Liver (tissue), 9 donors: ENCODE measurements around the gene LCN10. TPM values are rescaled to one million over a fixed set of nuclear protein-coding genes. Genes with fewer than 3 reads are reported as not detected.
A peak's percentile ranks its signal among the peaks of the same experiment; 100 is the strongest.

ENCODE experiments used
- DNase-seq: peaks from one replicate; pipeline ENCODE4 v3.0.0-alpha.2; 2017; ENCODE audit warnings: low spot score
- H3K27ac ChIP-seq, 2 donors: one replicate each; pipeline ENCODE4 v1.7.0; 2013; ENCODE audit warnings: inconsistent platforms in 2 of 2, low read length in 2 of 2, control low read depth in 1 of 2, low read depth in 1 of 2, mild to moderate bottlenecking in 1 of 2
- H3K27me3 ChIP-seq, 4 donors: one replicate each; pipeline versions ENCODE4 v1.6.1 to v1.7.0; 2013; ENCODE audit warnings: low read length in 3 of 4, inconsistent platforms in 1 of 4, mild to moderate bottlenecking in 1 of 4, moderate library complexity in 1 of 4; ENCODE audit not compliant: control insufficient read depth in 4 of 4, insufficient read depth in 4 of 4
- H3K36me3 ChIP-seq, 4 donors: one replicate each; pipeline versions ENCODE4 v1.6.1 to v1.7.0; 2013; ENCODE audit warnings: low read length in 3 of 4, mild to moderate bottlenecking in 3 of 4, low read depth in 1 of 4, moderate library complexity in 1 of 4; ENCODE audit not compliant: control insufficient read depth in 4 of 4, insufficient read depth in 3 of 4
- H3K4me1 ChIP-seq, 4 donors: one replicate each; pipeline versions ENCODE4 v1.6.1 to v1.7.0; 2013; ENCODE audit warnings: low read length in 3 of 4, mild to moderate bottlenecking in 3 of 4, moderate library complexity in 1 of 4; ENCODE audit not compliant: control insufficient read depth in 4 of 4, insufficient read depth in 4 of 4
- H3K4me3 ChIP-seq, 3 donors: one replicate each; pipeline versions ENCODE4 v1.6.1 to v1.7.0; 2013; ENCODE audit warnings: low read length in 3 of 3, control low read depth in 1 of 3, low read depth in 1 of 3, mild to moderate bottlenecking in 1 of 3
- H3K9ac ChIP-seq, 2 donors: one replicate each; pipeline ENCODE4 v1.7.0; 2013; ENCODE audit warnings: low read length in 2 of 2, mild to moderate bottlenecking in 2 of 2, moderate library complexity in 2 of 2, control low read depth in 1 of 2, low read depth in 1 of 2
- H3K9me3 ChIP-seq, 4 donors: one replicate each; pipeline versions ENCODE4 v1.6.1 to v1.7.0; 2013; ENCODE audit warnings: low read length in 3 of 4; ENCODE audit not compliant: control insufficient read depth in 4 of 4
- EGR1 ChIP-seq, 2 donors: IDR thresholded peaks; 2 replicates each; pipeline ENCODE4 v1.6.1; 2016 to 2018; ENCODE audit warnings: antibody characterized with exemption in 2 of 2, low read depth in 2 of 2
- FOXA2 ChIP-seq: IDR thresholded peaks from 2 replicates; pipeline ENCODE4 v1.6.1; 2016; ENCODE audit warnings: antibody characterized with exemption
- GABPA ChIP-seq, 2 donors: IDR thresholded peaks in 1 of 2; conservative IDR thresholded peaks in 1 of 2; 2 replicates each; pipeline ENCODE4 v1.6.1; 2016; ENCODE audit warnings: antibody characterized with exemption in 2 of 2, mild to moderate bottlenecking in 1 of 2, moderate library complexity in 1 of 2
- HNF4A ChIP-seq, 2 donors: conservative IDR thresholded peaks; 2 replicates each; pipeline ENCODE4 v1.6.1; 2016; ENCODE audit warnings: antibody characterized with exemption in 2 of 2, mild to moderate bottlenecking in 2 of 2
- HNF4G ChIP-seq: IDR thresholded peaks from 2 replicates; pipeline ENCODE4 v1.6.1; 2016; ENCODE audit warnings: antibody characterized with exemption
- JUND ChIP-seq, 2 donors: IDR thresholded peaks; 2 replicates each; pipeline ENCODE4 v1.6.1; 2016; ENCODE audit warnings: antibody characterized with exemption in 2 of 2
- NR2F2 ChIP-seq: IDR thresholded peaks from 2 replicates; pipeline ENCODE4 v1.6.1; 2016; ENCODE audit warnings: antibody characterized with exemption
- RAD21 ChIP-seq, 2 donors: IDR thresholded peaks; 2 replicates each; pipeline ENCODE4 v1.6.1; 2016; ENCODE audit warnings: antibody characterized with exemption in 2 of 2, mild to moderate bottlenecking in 2 of 2
- SP1 ChIP-seq: IDR thresholded peaks from 2 replicates; pipeline ENCODE4 v1.6.1; 2018; ENCODE audit warnings: antibody characterized with exemption, mild to moderate bottlenecking
- TAF1 ChIP-seq: conservative IDR thresholded peaks from 2 replicates; pipeline ENCODE4 v1.6.1; 2016; ENCODE audit warnings: antibody characterized with exemption, mild to moderate bottlenecking
- YY1 ChIP-seq: IDR thresholded peaks from 2 replicates; pipeline ENCODE4 v1.6.1; 2016; ENCODE audit warnings: antibody characterized with exemption, mild to moderate bottlenecking
- WGBS: extraction: QIAGEN DNeasy Blood & Tissue Kit; methylation state at CpG from one replicate; pipeline ENCODE4 v1.1.7; 2013; 5-methylcytosine and 5-hydroxymethylcytosine counted together
- polyA plus RNA-seq, 2 donors: library from polyadenylated mRNA; stranded (reverse) in 1 of 2; unstranded in 1 of 2; fragments of 200-250 nt in 1 of 2; fragments of >200 nt in 1 of 2; fragmentation: Nextera tagmentation in 1 of 2; extraction: Ambion mirVana in 1 of 2; gene quantifications; one replicate each; pipeline versions ENCODE4 v1.2.1 to v1.2.3, GENCODE V29; 2013 to 2015
- total RNA-seq, 2 donors: library from RNA; depleted of rRNA; stranded (reverse); fragments of >200 nt; gene quantifications; one replicate each; pipeline ENCODE4 v1.2.3, GENCODE V29; 2014
- TF ChIP-seq, protein P1 (sequence below): IDR thresholded peaks from 2 replicates; pipeline ENCODE4 v1.6.1; 2016; ENCODE audit warnings: antibody characterized with exemption
- TF ChIP-seq, protein P2 (sequence below): IDR thresholded peaks from 2 replicates; pipeline ENCODE4 v1.6.1; 2016; ENCODE audit warnings: antibody characterized with exemption
- TF ChIP-seq, protein P3 (sequence below): fragments of 150-350 bp; IDR thresholded peaks from 2 replicates; pipeline ENCODE4 v1.5.1; 2017; ENCODE audit warnings: improper control_type of control experiment, low read depth, low read length; ENCODE audit not compliant: missing input control
- TF ChIP-seq, protein P4 (sequence below): IDR thresholded peaks from 2 replicates; pipeline ENCODE4 v1.6.1; 2016; ENCODE audit warnings: antibody characterized with exemption
- TF ChIP-seq, protein P5 (sequence below): IDR thresholded peaks from 2 replicates; pipeline ENCODE4 v1.6.1; 2016; ENCODE audit warnings: antibody characterized with exemption, mild to moderate bottlenecking
- donor health status: healthy.
- donor health status: healthy.
- donor health status: healthy.
- donor health status: healthy.
- donor health status: healthy.

LCN10 gene
- total and polyA plus RNA-seq, 4 donors, result 0.08 to 0.14 (median 0.11) TPM

DNA sequence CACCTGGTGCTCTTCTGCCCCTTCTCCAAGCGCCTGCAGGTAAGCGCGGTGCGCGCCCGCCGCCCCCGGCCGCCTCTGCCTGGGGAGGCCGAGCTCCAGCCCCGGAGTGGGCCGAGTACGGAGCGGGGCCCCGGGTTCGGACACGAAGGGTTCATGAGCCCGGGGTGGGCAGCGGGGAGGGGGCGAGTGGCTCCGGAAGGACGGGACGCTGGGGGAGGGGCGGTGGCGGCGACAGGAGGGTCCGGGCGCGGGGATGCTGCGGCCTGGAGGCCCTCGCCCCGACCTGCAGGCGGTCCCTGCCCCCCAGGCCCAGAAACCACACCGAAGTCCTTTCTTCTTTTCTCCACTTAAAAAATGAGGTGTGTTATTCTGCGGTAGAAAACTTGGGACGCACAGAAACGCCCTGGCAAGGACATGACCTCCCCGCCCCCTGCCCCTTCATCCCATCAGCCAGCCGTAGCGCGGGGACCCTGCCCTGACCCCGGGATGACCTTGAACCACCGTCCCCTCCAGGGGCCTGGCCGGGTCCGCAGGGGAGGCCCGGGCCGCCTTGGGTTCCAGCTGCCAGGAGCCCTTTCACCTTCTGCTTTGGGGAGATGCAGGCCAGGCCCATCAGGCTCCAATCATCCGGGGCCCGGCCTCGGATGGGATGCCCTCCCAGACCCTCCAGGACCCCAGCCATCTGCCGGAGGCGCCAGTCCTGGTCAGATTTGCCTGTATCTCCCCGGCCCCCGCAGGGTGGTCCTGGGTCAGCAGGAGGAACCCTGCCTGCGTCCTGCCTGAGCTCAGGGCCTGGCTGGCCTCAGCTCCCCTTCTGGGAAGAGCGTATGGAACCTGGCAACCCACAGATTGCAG, 29.8 kb downstream of the LCN10 start:
- Histone ChIP-seq H3K27ac (peak overlapping the region; percentile 31 to 46), H3K27me3 (no peaks in the 10 kb centered on the region), H3K4me3 (peak overlapping the region in 2 of 3 donors; percentile 38 to 67), H3K9me3 (no peaks in the 10 kb centered on the region), H3K9ac (no peak overlapping the region), H3K4me1 (peaks cover 4 to 17% (median 13%) of the 10 kb centered on the region in 4 donors), H3K36me3 (no peaks in the 10 kb centered on the region)
- TF ChIP-seq NR2F2 (no peak), EGR1 (IDR thresholded peaks at IDR 0.05; ENCODE audit: low read depth in 2 of 2) (no peak), YY1 (no peak), HNF4A (conservative IDR thresholded peaks at IDR 0.05) (no peak), SP1 (no peak), FOXA2 (no peak), TAF1 (no peak), HNF4G (no peak)
- TF ChIP-seq, protein P1, sequence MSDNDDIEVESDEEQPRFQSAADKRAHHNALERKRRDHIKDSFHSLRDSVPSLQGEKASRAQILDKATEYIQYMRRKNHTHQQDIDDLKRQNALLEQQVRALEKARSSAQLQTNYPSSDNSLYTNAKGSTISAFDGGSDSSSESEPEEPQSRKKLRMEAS, result no peak
- TF ChIP-seq, protein P2, sequence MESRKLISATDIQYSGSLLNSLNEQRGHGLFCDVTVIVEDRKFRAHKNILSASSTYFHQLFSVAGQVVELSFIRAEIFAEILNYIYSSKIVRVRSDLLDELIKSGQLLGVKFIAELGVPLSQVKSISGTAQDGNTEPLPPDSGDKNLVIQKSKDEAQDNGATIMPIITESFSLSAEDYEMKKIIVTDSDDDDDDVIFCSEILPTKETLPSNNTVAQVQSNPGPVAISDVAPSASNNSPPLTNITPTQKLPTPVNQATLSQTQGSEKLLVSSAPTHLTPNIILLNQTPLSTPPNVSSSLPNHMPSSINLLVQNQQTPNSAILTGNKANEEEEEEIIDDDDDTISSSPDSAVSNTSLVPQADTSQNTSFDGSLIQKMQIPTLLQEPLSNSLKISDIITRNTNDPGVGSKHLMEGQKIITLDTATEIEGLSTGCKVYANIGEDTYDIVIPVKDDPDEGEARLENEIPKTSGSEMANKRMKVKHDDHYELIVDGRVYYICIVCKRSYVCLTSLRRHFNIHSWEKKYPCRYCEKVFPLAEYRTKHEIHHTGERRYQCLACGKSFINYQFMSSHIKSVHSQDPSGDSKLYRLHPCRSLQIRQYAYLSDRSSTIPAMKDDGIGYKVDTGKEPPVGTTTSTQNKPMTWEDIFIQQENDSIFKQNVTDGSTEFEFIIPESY, result no peak
- TF ChIP-seq, protein P3, sequence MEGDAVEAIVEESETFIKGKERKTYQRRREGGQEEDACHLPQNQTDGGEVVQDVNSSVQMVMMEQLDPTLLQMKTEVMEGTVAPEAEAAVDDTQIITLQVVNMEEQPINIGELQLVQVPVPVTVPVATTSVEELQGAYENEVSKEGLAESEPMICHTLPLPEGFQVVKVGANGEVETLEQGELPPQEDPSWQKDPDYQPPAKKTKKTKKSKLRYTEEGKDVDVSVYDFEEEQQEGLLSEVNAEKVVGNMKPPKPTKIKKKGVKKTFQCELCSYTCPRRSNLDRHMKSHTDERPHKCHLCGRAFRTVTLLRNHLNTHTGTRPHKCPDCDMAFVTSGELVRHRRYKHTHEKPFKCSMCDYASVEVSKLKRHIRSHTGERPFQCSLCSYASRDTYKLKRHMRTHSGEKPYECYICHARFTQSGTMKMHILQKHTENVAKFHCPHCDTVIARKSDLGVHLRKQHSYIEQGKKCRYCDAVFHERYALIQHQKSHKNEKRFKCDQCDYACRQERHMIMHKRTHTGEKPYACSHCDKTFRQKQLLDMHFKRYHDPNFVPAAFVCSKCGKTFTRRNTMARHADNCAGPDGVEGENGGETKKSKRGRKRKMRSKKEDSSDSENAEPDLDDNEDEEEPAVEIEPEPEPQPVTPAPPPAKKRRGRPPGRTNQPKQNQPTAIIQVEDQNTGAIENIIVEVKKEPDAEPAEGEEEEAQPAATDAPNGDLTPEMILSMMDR, result no peak
- TF ChIP-seq, protein P4, sequence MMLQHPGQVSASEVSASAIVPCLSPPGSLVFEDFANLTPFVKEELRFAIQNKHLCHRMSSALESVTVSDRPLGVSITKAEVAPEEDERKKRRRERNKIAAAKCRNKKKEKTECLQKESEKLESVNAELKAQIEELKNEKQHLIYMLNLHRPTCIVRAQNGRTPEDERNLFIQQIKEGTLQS, result no peak
- 10% methylated on average over 56 of the region's 56 CpGs for WGBS
- no peak for DNase-seq

DNA sequence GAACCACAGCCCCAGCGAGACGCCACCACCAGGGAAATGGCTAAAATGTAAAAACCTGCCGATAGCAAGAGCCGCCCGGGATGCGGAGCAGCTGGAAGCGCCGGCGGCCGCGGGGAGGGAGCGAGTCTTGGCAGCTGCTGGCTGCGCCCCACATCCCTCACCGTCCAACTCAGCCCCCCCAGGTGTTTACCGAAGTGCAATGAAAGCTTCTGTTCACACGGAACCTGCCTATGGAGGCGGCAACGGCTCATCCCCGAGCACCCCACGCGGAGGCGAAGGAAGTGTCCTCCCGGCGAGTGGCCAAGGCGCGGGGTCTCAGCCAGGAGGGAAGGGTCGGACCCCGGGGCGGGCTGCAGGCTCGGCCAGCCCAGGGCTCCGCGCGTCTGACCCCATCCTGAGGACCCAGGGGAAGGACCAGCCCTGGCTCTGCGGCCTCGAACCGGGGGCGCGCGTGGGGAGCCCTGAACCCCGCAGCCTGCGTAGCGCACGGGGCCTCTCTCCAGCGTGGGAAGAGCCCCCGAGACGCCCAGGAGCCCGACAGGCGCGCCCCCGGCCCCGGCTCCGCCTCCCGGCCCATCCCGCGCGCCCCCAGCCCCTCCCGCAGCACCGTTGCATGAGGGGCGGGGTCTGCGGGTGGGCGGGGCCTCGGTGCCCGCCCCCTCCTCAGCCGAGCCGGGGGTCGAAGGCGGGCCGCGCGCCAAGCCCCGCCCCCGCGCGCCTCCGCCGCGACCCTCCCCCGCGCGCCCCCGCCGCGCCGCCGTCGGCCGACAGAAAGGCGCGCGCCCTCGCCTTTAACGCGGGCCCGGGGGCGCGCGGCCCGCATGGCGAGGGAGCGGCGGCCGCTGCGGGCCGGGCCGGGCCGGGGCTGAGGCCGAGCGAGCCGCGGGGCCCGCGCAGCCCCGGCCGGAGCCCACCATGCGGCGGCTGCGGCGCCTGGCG, 30.7 kb downstream of the LCN10 start, which contains the start of gene DIPK1B:
Gene DIPK1B (plus strand): TSS at position 822 of the 939 bp plus-strand sequence. CDS start 94 bp downstream, at position 916.
- Histone ChIP-seq H3K4me3 (peak within 1 kb of the TSS in 2 of 3 donors; percentile 38 to 67), H3K4me1 (peaks cover 4 to 17% (median 13%) of the 10 kb centered on the region in 4 donors), H3K27me3 (no peaks in the 10 kb centered on the region), H3K9ac (no peak within 1 kb of the TSS), H3K36me3 (no peaks in the 10 kb centered on the region), H3K27ac (peak within 1 kb of the TSS; percentile 31 to 46), H3K9me3 (no peaks in the 10 kb centered on the region)
- DNase-seq, result no peak
- WGBS, result 8% methylated on average over 119 of the region's 119 CpGs
- TF ChIP-seq HNF4A (conservative IDR thresholded peaks at IDR 0.05), result no peak
- TF ChIP-seq, protein P2, result no peak
- TF ChIP-seq, protein P5, sequence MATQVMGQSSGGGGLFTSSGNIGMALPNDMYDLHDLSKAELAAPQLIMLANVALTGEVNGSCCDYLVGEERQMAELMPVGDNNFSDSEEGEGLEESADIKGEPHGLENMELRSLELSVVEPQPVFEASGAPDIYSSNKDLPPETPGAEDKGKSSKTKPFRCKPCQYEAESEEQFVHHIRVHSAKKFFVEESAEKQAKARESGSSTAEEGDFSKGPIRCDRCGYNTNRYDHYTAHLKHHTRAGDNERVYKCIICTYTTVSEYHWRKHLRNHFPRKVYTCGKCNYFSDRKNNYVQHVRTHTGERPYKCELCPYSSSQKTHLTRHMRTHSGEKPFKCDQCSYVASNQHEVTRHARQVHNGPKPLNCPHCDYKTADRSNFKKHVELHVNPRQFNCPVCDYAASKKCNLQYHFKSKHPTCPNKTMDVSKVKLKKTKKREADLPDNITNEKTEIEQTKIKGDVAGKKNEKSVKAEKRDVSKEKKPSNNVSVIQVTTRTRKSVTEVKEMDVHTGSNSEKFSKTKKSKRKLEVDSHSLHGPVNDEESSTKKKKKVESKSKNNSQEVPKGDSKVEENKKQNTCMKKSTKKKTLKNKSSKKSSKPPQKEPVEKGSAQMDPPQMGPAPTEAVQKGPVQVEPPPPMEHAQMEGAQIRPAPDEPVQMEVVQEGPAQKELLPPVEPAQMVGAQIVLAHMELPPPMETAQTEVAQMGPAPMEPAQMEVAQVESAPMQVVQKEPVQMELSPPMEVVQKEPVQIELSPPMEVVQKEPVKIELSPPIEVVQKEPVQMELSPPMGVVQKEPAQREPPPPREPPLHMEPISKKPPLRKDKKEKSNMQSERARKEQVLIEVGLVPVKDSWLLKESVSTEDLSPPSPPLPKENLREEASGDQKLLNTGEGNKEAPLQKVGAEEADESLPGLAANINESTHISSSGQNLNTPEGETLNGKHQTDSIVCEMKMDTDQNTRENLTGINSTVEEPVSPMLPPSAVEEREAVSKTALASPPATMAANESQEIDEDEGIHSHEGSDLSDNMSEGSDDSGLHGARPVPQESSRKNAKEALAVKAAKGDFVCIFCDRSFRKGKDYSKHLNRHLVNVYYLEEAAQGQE, result no peak
- TF ChIP-seq SP1, result no peak
- TF ChIP-seq RAD21 (IDR thresholded peaks at IDR 0.05), result no peak
- TF ChIP-seq, protein P4, result no peak
- no peak for TF ChIP-seq JUND (IDR thresholded peaks at IDR 0.05)
- no peak for TF ChIP-seq FOXA2
- TF ChIP-seq YY1, result no peak
- no peak for TF ChIP-seq NR2F2
- TF ChIP-seq GABPA (IDR thresholded peaks at IDR 0.05 in 1 of 2, conservative IDR thresholded peaks at IDR 0.05 in 1 of 2), result no peak
- TF ChIP-seq, protein P1, result no peak
